ENCODE results near the gene HSPB9.
A peak's percentile ranks its signal among the peaks of the same experiment; 100 is the strongest.

The HSPB9 gene, protein sequence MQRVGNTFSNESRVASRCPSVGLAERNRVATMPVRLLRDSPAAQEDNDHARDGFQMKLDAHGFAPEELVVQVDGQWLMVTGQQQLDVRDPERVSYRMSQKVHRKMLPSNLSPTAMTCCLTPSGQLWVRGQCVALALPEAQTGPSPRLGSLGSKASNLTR

DNA sequence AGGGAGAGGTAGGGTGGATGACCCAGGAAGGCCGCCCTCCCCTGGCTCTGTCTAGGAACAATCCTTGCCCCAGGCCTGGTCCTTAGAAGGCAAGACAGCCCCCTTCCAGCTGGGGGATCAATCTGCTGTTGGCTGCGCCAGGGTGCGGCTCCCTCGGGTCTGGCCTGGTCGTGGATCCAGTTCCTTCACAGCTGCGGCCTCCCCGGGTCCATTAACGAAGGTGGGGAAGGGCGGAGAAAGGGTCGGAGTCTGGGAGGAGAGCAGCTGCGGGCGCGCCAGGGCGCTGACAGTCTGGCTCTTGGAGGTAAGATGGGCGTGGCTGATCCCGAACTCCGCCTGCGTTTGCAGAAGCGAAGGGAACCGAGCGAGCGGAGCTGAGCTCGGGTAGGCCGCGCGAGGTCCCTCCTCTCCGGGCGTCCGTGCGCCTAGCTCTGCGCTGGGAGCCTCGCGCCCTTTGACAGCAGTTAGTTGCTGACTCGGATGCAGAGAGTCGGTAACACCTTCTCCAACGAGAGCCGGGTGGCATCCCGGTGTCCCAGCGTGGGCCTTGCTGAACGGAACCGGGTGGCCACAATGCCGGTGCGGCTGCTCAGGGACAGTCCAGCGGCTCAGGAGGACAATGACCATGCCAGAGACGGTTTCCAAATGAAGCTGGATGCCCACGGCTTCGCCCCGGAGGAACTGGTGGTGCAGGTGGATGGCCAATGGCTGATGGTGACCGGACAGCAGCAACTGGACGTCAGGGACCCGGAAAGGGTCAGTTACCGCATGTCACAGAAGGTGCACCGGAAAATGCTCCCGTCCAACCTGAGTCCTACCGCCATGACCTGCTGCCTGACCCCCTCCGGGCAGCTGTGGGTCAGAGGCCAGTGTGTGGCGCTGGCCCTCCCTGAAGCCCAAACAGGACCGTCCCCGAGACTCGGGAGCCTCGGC lies at the start of gene HSPB9:
TSS of gene HSPB9 (plus strand) at position 434 of the 933 bp plus-strand sequence. CDS start at position 481, 47 bp downstream.
- no peak for DNase-seq

DNA sequence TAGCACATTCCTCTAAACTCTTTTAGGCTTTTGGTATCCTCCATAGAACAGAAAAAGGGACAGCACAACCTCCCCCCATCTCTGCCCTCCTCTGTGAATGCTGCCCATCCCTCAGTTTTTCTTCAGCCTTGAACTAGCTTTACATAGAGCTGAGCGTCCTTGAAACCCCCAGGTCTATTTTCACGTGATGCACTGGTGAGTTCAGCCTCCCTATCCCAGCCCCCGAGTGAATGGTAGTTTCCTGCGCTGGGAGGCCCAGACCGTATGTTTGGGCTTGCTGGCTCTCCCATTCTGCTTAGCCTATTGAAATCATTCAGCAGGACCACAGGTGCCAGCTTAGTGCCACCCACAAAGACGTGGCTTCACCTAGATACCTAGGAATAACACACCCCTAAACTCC lies 46.8 kb upstream of the HSPB9 start:
- DNase-seq = no peak

DNA sequence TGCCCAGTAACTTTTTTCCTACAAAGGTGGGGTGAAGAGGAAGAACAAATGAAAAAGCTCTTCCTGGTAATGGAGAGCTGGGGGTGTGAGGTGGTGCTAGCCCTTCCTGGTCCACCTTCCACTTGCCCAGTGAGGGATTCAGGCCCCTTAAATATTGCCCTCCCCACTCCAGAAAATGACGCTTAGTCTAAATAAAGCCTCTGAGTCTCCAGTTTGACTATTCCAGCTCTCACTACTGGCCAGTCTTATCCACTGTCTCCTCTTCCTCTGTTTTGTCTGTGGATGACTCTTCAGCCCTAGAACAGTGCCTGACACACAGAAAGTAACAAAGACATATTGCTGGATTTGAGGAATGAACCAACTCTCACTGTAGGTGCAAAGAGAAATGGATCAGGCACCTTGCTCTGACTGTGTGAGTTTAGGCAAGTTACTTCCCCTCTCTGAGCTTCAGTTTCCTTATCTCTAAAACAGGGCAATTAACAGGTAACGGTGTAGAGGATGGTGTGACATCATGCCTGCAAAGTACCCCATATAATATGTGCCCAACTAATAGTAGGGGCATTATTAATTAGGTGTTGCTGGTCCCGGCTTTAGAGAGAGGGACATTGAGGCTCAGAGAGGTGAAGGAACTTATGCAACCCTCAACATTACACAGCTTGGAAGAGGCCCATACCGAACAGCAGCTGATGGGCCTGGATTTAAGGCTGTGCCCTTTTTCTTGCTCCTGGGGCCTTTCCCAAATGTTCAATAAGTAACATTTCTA lies 45.6 kb upstream of the HSPB9 start:
- no peak for DNase-seq

DNA sequence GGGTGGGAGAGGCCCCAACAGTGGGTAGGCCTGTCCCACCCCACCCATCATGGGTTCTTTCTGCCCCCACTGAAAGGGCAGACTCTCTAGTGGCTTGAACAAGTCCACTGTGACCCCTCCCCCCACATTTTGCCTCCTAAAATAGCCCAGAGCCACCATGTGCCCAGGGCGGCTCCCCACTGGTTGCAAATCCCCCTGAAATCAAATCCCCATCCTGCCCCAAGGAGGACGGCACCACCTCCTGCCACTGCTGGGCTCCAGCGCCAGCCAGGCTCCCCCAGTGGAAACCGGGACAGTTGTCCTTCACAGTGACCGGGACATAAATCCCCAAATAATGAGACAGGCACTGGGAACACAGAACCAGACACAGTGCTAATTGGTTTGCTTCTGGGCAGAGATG lies 44.8 kb upstream of the HSPB9 start:
- no peak for DNase-seq

DNA sequence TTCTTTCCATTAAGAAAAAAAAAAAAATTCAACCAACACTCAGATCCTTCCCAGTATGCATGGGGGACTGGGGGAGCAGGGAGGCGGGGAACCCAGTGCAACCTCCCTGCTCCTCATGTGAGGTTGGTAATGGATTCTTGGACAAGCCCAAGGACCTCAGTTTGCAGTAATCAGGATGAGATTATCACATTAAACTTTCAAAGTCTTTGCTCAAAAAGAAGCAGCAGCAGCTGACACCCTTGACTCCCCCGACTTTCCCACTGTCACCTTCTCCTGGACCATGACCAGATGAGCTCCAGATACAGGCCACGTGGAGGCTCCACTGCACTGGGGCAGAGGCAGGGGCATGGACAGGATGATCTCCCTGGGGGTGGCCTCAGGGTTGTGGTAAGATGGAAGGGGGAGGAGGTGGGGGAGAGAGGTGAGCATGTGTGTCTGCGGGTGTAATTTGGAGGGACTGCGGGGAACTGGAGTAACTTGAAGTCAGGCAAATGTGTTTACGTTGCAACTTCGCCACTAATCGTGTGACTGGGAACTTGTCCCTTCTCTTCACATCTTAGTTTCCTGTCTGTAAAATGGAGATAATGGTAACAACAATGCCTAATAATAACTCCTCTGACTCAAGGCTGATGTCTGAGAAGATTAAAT lies 44.1 kb upstream of the HSPB9 start:
- DNase-seq = no peak

DNA sequence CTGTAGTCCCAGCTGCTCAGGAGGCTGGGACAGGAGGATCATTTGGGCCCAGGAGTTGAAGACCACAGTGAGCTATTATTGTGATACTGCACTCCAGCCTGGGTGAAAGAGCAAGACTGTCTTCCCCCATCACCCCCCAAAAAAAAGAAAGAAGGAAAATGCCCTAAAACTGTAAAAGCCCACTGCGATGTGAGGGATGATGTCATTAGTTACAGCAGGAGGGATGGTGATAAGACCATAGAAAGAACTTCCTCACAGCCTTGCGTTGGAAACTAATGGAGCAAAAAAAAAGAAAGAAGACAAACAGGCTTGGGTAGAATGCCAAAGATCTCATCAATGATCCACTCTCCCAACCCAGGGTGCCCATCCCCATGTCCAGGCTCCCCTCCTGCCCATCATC lies 43.1 kb upstream of the HSPB9 start:
- DNase-seq = no peak

DNA sequence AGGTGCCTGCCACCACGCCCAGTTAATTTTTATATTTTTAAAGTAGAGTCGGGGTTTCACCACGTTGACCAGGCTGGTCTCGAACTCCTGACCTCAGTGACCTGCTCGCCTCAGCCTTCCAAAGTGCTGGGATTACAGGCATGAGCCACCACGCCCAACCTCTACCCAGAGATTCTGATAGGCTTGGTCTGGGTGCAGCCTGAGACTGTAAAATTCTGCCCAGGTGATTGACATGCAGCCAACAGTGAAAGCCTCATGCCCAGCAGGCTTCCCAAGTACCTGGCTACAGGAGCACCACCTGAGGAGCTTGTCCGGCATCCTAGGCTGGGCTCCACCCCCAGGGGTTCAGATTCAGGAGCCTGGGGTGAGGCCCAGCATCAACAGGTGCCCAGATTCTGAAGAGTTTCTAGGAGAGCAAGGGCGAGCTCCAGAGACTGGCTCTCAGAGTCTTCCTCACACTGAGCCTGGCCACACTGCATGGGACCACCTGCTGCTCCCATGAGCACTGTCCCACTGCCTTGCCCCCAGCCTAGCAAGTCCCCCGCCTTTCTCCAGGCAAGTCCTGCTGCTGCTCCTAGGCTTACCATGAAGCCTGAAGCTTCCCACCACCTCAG lies 41.0 kb upstream of the HSPB9 start:
- no peak for DNase-seq

DNA sequence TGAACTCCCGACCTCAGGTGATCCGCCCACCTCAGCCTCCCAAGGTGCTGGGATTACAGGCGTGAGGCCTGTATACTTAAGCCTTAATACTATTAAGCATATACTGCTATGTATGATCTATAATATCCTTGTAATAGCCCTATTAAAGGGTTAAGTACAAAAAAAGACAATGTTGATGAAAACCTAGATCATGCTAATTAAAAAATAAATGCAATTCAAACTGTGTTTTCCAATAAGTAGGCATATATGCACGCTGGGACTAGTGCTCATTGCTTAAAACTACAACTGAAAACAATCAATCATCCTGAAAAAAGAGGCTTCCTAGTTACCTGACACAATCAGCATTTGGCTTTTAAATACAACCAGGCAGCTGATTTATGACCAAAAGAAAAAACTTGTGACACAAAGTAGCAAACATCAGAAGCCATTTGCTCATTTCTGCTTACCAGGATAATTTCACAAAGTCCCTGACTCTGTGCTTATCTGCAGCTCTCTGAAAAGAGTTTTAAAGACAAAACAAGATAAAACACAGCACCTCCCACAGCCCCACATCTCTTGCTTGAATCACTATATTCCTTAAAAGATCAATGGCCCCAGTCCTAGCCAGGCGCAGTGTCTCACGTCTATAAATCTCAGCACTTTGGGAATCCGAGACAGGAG lies 35.4 kb upstream of the HSPB9 start:
- no peak for DNase-seq

DNA sequence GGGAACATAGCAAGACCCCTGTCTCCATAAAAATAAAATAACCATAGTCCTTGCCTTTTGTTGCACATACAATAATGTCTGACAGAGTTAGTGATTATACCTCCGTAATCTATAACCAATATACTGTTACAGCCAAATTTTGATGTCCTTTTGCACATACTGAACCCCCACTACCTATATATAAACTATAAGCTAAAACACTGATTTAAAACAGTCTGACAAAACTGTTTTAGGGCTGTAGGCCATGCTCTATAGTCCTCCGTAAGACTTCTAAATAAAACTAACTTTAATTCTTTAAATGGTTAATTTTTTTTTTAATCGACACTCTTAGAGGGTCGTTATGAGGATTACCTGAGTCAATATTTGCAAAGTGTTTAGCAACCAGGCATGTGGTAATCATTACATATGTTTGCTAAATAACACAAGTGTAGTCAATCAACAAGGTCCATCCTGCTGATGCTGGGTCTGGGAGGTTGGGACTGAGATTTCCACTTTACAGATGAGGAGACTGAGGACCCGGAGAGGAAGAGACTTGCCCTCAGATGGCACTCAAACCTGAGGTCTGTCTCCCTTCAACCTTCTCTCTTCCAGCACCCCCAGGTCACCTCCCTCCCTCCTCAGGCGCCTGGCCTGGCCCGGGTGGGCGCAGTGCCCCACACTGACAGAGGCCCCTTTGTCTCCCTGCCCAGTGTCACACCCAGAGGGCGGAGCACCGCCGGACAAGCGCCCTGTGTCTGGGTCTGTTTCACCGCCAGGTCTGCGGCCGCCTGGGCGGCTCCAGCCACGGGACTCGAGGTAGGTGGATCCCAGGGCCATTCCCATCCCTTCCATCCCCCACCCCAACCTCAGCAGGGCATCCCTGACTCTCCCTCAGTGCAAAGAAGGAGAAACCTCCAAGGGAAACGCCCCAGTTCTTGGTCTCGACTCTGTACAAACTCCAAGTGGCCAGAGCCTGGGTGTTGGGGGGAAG lies 34.6 kb upstream of the HSPB9 start:
- DNase-seq = no peak

DNA sequence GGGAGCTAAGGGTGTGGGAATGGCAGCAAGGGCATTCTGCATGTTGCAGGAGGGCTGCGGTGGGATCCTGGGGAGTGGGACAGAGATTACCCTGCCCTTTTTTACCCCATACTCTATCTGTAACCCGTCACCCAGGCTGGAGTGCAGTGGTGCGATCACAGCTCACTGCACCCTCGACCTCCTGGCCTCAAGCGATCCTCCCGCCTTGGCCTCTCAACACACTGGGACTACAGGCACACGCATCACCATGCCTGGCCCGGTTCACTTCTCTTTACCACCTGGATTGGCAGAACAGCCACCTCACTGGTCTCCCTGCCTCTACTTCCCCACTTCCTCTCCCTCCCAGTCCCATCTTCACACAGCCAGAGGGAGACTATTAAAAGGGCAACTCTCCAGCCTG lies 33.9 kb upstream of the HSPB9 start:
- no peak for DNase-seq

DNA sequence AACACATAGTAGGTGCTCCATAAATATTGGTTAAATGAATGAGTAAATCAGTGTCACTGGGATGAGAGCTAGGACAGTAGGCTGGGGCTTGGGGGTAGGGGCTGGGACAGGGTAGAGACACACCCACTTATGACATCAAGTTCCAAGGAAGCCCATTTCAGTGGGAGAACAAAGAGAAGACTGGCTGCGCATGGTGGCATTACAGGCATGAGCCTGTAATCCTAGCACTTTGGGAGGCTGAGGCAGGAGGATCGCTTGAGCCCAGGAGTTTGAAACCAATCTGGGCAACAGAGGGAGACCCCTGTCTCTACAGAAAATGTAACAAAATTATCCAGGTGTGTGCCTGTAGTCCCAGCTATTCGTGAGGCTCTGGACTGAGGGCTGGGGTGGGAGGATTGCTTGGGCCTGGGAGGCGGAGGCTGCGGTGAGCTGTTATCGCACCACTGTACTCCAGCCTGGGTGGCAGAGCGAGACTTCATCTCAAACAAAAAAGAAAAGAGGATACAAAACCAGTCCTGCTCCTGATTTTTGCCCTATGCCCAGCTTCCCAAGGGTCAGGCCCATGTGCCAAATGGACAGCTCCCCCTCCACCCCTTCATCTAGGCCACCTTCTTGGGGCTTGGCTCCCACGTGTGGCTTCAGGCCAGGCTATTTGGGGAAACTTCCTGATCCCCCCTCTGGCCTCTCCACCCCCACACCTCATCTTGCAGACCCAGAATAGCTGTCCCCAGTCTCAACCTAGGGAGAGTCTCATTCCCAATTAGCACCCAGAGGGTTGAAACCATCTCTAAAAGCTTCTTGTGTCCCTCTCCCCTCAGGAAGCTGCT lies 31.4 kb upstream of the HSPB9 start:
- no peak for DNase-seq

DNA sequence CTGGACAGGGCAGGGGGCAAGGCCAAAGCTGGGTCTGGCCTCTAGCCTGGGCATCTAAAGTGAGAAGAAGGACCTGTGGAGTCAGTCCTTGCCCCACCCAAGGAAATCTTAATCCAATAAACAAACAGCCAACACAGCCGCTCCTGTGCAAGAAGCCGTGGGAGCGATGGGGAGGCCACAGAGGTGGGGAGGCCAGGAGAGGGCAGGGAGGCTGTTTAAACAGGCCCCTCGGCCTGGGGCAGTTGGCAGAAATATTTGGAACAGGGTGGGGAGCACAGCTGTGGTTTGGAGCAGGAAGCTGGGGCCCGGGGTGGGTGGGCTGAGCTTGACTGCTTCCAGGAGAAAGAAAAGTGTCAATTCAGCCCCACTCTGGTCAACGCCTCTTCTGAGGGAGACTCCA lies 29.7 kb upstream of the HSPB9 start:
- DNase-seq = no peak

DNA sequence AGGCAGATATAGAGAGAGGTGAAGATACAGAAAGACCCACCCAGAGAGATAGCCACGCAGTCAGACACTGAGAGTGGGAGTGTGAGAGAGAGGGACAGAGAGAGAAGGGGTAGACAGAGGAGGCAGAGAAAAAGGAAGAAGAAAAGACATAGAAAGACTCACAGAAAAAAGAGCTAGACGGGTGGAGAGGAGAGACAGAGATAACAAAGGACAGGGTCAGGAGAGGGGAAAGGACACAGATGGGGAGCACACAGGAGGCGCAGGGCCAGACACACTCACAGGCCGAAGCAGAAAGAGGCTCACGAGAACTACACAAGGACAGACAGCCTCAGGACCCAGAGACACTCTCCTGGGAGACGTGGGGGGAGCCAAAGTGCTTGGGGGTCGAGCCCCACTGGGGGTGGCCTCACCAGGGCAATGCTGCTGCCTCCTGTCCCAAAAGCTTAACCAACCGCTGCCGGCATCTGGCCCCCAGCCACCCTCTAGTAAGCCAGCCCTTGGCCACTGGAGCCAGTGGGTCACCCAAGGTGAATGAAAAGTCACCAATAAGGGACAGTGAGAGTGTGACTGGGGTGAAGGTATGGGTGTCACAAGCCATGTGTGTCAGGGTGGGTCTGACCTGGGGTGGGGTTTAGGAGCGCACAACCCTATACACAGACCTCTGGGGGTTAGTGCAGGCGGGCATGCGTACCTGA lies 28.1 kb upstream of the HSPB9 start:
- no peak for DNase-seq

DNA sequence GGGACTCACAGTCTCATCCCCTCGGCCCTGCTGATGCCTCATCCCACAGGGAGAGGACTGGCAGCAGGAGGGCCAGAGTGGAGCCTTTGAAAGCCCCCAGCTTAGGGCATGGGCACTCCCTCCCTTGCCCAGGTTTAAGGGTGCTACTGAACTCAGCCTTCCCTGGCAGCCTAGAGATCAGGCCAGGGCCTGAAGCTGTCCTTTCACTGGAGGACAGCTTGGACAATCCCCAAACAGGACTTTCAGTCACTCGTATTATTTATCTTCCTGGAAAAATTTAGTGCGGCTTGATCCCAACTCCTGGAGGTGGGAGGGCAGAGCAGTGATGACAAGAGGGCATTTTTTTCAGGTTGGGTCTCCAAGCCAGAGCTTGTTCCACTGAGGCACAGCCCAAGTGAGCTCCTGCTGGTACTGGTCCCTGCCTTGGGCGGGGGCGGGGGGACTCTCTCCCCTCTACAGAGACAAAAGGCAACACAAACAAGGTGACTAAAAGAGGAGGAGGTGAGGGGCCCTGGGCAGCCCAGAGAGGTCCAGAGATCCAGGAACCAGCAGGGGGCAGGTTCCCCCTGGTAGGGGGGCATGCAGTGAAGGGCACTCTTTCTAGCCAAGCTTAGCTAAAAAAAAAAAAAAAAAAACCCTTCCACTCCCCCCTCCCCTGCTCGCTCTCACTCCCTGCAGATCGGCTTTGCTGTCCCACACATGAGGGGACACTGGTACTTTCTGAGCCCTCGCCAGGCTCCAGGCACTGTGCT lies 26.1 kb upstream of the HSPB9 start:
- DNase-seq = no peak

DNA sequence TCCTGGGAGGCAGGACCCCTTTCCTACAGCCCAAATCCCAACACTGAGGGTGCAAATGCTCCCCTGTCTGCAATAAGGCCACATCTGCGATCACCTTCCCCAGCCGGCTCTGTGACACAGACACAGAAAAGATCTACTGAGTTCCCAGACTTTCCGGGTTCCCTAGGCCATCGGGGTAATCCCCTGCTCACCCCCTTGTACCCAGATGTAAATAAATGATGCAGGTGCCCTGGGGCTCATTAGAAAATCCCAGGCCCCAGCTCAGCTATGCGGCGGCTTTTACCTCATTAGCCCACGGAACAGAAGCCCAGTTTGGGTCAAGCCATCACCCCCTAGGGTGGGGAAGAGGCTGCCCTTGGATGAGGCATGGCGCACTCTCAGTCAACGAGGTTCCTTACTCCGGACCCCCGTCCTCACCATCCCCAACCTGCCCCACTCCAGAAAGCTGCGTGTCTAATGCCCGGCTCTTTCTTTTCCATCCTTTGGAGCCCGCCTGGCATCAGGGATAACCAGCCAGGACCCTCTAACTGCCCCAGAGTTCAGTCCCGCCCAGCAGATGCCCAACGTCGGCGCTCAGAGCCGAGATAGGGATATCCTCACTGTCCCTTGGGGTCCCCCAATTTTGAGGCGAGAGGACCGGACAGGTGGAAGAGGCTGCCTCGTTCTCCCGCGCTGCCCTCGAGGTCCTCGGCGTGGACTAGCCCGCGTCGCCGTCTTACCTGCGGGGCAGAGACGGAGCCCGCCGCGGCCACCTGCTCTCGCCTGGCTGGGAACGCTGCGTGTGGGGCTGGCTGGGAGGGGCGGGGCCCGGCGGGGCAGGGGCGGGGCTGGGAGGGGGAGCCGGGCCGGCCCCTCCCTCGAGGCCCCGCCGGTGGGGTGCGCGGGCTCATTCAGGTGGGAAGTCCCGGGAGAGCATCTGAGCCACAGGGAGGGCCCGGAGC lies 24.6 kb upstream of the HSPB9 start, which contains the start of gene ZNF385C:
TSS of gene ZNF385C (minus strand) at position 783 of the 941 bp plus-strand sequence. CDS start 35,417 bp downstream, outside the sequence.
- DNase-seq = peak; percentile 19

DNA sequence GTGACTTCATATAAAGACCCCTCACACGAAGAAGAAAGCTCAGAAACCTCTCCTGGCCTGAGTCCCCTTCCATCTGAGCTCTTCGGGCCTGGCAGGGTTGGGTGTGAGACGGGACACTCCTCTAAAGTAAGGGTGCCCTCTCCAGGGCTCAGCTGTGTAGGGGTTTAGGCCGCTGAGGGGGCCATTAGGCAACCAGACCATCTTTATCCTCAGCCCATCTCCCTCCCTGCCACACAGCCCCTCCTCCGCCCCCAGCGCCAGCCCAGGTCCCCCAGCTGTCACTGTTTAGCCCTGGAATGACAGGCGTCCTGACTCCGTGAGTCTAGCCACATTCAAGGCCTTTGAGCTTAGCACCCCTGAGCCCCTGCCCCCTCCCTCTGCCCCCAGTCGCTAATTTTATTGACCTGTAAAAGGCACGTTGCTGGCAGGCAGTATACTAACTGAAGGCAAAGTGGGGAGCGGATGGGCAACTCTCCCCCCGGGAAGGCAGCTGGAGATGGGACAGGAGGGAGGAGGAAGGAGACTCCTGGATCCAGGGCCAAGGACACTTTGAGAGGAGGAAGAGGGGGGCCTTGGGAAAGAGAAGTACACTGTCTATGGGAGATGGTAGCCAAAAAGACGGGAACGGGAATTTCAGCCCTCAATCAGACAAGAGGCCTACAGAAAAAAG lies 23.7 kb upstream of the HSPB9 start:
- DNase-seq = no peak
